Measurements from ENCODE around the gene BATF2. TPM values are rescaled to one million over a fixed set of nuclear protein-coding genes. Genes with fewer than 3 reads are reported as not detected.
"Not testable (repeated sequence)": the region's sequence is repeated elsewhere in the genome, so short reads cannot be mapped to it uniquely, and the experiment has no call there.

The BATF2 gene
- polyA plus RNA-seq, 3 donors = 2.7 to 3.1 (median 3.0) TPM

DNA sequence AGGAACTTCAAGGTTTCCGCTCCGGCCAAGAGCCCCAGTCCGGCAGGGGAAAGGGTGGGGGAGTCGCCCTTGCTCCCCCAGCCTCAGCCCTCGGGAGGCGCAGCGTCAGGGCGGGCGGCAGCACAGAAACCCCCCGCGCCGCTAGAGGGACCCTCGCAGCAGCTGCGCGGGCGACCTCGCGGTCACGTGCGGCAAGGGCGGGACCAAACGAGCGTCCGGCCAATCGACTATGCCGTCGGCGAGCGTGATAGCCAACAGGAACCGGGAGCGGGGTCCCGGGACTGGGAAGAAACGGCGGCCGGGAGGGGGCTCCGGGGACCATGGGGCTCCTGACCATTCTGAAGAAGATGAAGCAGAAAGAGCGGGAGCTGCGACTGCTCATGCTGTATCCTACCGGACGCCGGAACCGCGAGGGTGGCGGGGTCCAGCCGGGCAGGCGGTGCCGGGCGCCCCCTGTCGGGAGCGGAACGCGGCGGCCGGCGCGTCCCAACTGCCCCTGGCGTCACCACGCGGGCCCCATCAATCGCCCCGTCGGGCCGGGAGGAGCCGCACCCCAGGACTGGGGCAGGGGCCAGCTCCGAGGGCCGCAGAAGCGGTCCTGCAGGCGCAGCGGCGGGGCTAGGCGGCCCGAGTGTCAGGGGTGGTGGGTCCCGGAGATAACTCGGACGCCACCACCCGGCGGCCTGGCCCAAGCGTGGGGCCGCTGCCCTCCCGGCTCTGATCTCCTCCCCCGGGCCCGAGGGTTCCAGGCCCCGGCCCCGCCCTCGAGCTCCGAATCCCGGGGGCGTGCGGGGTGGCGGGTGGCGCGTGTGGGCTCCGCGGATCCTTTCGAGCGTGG, 17.3 kb upstream of the BATF2 start, which contains the start of gene ARL2:
Gene ARL2, plus strand, starts transcription at position 273 of the 838 bp plus-strand sequence. Its CDS starts 48 bp downstream, at position 321.
- peak; percentile 74 to 88 (median 85) for DNase-seq (ENCODE audit: low read depth in 3 of 3, low spot score in 2 of 3)

DNA sequence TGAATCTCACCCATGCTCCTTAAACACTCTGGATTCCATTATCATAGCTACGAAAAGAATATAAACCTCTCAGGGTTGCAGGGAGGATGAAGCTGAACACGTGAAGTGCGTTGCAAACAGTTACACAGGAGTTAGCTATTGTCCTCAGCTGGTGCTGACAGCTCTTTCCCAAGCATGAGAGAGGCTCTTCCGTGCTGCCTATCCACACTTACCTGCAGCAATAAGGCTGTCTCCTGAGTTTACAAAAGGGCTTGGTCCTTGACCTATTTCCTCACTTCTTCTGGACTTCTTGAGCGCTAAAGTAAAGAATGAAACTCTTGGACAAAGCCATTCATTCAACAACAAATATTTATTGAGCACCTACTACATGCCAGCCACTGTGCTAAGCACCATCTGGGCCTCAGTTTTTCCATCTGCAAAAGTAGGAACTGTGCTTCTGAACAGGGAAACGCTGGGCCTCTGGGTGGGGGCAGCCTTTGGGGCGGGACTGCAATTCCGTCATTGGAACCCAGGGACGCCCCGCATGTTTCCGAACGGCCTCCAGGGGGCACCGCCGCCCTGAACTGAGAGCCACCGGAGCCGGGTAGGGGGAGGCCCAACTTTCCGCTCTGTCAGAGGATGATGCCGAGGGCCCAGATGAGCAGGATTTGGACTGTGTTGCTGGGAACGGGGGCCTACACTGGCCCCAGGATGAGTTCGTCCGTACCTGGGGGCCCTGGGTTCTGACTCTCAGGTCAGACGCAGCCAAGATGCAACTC, 16.5 kb upstream of the BATF2 start:
- peak; percentile 70 to 82 (median 81) for DNase-seq (ENCODE audit: low read depth in 3 of 3, low spot score in 2 of 3)

DNA sequence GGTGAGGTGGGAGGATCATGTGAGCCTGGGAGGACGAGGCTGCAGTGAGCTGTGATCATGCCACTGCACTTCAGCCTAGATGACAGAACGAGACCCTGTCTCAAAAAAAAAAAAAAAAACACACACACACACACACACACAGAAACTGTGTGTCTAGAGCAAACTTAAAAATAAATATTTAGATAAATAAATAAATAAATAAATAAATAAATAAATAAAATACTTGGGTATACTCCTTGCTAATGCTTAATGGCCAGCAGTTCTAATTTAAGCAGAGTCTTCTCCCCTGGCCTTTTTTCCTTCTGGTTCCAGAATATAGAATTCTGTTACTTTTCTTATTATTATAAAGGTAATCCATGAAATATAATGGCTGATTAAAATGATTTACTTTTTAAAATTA, 12.1 kb upstream of the BATF2 start:
- DNase-seq (ENCODE audit: low read depth in 3 of 3, low spot score in 2 of 3) = no peak

DNA sequence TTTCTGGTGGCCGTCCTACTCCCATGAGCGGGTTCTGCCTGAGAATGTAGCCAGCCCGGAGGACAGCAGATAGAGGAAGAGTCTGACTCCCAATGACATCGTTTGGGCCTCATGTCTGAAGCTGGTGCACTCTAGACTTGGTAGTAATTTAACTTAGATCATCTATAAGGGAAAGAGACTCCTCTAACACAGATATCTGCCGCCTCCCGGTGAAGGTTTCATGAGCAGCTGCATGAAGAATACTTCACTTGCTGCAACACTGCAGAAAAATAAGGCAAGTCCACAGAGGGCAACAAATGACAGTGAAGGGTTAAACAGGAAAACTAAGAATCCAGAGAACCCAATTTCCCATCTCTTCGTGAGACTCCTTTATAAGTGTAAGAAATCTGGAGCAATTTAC, 11.2 kb upstream of the BATF2 start:
- DNase-seq (ENCODE audit: low read depth in 3 of 3, low spot score in 2 of 3) = no peak

DNA sequence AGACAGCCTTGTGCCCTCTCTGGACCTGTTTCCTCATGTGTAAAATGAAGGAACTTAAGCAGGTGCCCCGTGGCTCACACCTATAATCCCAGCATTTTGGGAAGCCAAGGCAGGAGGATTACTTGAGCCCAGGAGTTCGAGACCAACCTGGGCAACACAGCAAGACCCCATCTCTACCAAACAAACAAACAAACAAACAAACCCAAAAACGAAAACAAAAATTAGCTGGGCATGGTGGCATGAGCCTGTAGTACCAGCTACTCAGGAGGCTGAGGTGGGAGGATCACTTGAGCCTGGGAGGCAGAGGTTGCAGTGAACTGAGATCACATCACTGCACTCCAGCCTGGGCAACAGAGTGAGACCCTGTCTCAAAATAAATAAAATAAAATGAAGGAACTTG, 7.2 kb upstream of the BATF2 start:
- not testable (repeated sequence) for DNase-seq (ENCODE audit: low read depth in 3 of 3, low spot score in 2 of 3)

DNA sequence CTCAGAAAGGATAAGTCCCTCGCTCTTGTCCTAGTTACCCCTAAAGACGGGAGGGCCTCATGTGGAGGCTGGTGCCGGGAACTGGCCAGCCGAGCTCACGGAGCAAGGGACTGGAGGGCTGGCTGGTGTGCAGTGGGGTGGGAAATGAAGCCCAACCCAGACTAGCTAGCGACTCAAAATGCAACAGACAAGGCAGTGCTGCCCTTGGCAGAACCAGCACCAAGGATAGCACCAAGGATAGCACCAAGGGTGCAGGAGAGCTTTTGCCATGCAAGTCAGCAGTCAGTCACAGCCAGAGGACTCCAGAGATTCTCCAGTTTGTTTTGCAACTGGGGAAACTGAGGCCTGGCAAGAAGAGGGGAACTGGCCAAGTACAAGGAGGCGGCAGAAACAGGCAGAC, 6.5 kb upstream of the BATF2 start:
- DNase-seq (ENCODE audit: low read depth in 3 of 3, low spot score in 2 of 3) = no peak

DNA sequence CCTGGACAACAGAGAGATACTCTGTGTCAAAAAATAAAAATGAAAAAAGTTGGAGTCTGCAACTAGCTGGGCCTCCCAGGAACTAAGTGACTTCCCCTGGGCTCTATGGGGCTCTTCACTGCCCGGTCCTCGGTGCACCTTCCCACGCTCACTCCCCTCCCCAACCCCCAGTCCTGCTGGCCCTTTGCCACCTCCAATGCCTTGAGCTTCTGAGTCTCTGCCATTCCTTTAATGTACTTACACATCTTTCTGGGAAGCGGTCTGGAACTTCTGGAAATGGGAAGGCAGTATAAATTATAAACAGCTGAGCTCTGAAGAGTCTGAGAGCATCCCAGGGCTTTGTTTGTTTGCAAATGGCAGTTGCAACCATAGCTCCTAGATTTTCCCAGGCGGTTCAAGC, 5.9 kb upstream of the BATF2 start:
- no peak for DNase-seq (ENCODE audit: low read depth in 3 of 3, low spot score in 2 of 3)

DNA sequence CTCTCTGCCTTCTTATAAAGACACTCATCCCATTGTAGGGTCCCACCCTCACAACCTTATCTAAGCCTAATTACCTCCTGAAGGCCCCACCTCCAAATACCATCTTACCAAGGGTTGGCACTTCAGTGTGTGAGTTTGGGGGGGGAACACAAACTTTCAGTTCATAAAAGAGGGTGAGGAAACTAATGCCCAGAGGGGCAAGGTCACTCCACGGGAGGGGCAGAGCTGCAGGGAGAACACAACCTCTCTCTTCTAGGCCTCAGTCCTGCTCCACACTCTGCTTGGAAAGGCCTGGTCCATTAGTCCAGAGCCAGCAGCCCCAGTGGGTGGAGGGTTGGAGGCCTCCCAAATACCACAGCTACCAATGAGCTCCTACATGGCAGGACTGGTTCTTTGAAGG, 2.7 kb upstream of the BATF2 start:
- DNase-seq (ENCODE audit: low read depth in 3 of 3, low spot score in 2 of 3) = no peak

DNA sequence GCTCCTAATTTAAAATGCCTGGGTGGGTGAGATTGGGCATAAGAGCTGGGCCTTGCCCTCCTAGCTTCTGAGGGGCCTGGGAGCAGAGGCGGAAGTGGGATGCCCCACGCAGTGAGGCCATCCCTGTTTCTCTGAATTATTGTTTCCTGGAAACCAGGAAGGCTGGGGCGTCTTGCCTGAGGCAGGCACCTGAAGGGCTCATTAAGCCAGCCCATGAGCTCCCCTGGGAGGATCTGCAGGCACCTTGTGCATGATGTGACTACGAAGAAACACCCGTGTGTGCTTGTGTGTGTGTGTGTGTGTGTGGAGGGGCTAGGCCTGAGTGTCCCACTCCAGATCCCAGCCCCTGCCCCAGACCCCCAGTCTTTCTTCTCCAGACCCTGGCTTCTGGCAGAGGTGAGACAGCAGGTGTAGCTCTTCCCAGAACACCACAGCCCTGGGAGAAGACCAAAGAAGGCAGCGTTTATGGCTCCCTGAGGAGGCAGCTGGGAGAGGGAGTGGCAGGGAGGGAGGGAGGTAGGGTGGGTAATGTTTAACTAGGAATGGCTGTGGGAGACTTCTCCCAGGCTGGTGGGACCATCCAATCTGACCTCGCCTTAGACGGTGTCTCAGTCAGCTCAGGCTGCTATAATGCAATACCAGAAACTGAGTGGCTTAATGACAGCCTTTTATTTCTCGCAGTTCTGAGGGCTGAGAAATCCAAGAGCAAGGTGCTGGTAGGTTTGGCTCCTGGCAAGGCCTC, 2.1 kb upstream of the BATF2 start:
- DNase-seq (ENCODE audit: low read depth in 3 of 3, low spot score in 2 of 3) = no peak

DNA sequence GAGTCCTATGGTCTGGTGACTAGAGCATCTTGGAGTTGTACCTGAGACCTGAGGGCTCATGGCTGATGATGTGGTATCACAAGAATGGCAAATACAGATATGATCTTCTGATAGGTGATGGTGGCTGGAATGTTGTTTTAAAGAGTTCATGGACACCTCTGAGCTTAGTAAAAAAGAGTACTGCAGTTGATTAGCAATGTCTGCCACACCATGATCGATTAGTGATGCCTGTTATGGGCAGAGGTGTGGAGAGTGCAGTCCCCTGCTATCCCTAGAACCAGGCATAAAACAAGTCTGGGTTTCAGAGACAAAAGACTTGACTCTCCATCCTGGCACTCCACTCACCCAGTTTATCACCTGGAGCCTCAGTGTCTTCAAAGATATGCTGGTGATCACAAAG, 1.4 kb upstream of the BATF2 start:
- no peak for DNase-seq (ENCODE audit: low read depth in 3 of 3, low spot score in 2 of 3)

DNA sequence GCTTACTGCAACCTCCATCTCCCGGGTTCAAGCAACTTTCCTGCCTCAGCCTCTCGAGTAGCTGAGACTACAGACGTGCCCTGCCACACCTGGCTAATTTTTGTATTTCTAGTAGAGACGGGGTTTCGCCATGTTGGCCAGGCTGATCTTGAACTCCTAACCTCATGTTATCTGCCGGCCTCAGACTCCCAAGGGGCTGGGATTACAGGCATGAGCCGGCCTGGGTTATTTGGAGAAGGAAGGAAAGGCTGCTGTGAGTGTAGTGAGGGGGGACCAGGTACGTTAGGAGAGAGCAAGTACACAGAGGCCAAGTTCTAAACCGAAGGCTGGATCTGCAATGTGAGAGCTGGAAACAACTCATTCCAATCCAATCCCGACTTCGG, 453 bp downstream of the BATF2 start:
- no peak for DNase-seq (ENCODE audit: low read depth in 3 of 3, low spot score in 2 of 3)

DNA sequence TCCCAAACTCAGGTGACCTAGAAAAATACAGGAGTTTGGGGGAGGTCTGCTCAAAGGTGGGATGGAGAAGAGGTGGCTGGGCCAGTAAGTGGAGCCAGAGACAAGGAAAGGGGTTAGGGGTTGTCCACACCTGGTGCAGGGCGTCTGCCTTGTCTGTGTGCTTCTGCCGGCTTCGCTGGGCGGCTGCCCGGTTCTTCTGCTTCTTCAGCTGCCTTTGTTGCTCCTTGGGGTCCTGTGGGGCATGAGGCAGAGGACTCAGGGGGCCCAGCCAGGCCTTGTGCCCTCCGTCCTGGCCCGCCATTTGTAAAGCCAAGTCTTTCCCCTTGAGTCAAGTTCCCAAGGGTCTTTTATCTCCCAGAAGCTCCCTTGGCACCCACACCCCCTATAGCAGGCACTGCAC, 2.5 kb downstream of the BATF2 start:
- no peak for DNase-seq (ENCODE audit: low read depth in 3 of 3, low spot score in 2 of 3)

DNA sequence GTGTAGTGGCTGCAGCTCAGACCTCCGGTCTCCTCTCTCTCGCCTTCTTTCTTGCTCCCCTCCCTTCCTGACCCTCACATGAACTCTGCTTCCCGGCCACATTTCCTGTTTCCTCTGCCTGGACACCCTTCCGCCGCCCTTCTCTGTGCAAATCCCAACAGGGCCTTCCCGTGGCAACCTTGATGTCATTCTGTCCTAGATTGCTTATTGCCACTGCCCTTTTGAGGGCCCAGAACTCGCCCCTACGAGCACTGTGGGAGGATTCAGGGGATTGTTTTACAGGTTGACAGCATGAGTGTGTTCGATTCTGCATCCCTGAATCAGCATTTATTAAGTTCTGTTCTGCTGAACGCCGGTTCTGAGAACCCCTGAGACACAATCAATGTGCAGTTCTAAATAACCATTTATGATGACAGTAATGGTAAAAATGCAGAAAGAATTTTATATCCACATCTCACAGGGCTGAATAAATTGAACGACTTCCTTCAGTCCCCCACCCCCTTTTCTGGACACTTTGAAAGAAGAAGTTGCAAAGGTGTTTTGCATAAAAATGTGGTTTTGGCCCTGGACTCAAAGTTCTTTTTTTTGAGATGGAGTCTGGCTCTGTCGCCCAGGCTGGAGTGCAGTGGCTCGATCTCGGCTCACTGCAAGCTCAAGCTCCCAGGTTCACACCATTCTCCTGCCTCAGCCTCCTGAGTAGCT, 6.4 kb downstream of the BATF2 start:
- no peak for DNase-seq (ENCODE audit: low read depth in 3 of 3, low spot score in 2 of 3)

DNA sequence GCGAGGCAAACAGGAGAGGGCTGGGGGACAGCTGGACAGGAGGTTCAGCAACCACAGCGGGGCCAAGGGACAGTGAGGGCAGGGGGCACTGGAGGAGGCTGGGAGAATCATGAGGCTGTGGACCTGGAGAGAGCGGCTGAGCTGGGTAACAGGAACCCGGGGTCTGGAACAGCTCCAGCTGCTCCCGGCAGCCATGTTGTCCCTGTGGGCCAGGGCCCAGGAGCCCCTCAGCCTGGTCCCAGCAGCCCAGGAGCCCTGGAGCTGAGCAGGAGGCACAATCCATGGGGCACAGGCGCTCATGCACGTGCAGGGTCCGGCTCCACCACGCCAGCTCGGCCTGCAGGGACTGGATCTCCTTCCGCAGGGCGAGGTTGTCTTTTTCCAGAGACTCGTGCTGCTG, 7.4 kb downstream of the BATF2 start:
- DNase-seq (ENCODE audit: low read depth in 3 of 3, low spot score in 2 of 3) = no peak

DNA sequence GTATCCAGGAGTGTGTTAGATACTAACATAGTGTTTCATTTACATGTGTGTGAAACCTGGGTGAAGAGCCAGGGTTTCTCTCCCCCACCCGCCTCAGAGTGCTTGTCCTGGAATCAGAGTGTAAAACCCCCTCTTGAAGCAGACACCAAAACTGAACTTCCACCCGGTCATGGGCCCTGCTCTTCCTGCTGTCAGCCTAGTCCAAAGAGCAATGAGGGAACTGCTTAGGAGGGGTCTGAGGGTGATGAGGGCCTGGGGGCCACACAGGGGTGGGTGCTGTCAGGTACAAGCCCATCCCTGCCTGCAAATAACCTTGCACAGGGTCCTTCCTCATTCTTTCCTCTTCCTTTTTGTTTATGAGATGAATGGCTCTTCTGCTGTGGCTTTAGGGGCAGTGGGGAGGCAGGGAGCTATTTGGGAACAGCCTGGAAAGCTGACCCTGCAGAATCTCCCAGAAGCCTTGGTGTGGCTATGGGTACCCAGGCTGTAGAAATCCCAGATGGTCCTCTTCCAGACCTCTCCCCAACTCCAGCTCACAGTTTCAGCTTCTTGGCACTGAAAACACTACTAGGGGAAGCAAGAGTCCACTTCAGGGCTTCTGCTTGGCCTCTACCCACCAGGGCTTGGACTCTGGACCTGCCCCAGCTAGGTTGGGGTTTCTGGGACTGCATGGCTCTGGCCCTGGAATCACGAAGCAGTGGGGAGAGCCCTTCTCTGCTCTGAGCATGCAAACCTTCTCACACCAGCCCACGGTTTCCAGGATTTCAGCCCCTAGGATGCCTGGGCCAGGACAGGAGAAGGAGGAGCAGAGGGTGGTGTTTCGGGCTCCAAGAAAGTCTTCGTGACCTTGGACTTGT, 8.5 kb downstream of the BATF2 start:
- no peak for DNase-seq (ENCODE audit: low read depth in 3 of 3, low spot score in 2 of 3)

DNA sequence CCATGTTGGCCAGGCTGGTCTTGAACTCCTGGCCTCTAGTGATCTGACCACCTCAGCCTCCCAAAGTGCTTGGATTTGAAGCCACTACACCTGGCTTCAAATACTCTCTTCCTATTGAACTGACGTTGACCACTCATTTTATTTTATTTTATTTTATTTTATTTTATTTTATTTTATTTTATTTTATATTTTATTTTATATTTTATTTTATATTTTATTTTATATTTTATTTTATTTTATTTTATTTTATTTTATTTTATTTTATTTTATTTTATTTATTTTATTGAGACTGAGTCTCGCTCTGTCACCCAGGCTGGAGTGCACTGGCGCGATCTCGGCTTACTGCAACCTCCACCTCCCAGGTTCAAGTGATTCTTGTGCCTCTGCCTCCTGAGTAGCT, 13.4 kb downstream of the BATF2 start:
- not testable (repeated sequence) for DNase-seq (ENCODE audit: low read depth in 3 of 3, low spot score in 2 of 3)

DNA sequence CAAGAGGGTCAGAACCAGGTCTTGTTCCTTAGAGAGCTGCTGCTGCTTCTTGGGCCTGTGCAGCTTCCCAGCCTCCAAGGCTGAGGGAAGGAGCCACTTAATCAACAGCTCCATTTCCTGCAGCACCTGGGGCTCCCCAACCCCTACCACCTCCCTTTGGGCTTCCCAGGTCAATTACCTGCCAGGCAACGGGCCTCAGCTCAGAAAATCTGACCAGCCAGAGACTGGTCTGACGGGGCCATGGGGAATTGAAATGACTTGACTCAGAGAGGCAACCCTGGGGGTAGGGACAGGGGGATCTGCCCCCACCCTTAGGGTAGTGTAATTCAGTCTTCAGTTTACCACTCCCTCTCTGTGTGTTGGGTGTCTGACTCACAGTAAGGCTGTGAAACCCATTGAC, 20.1 kb downstream of the BATF2 start:
- no peak for DNase-seq (ENCODE audit: low read depth in 3 of 3, low spot score in 2 of 3)

DNA sequence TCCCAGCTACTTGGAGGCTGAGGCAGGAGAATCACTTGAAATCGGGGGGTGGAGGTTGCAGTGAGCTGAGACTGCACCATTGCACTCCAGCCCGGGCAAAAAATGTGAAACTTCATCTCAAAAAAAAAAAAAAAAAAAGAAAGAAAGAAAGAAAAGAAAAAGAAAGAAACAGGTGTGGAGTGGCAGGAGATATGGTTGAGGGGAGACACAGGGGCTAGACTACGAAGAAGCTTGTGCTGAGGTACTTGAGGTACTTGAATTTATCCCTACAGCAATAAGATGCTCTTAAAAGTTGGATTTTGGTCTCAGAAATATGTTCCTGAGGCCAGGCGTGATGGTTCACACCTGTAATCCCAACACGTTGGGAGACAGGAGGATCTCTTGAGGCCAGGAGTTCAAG, 22.6 kb downstream of the BATF2 start:
- no peak for DNase-seq (ENCODE audit: low read depth in 3 of 3, low spot score in 2 of 3)

DNA sequence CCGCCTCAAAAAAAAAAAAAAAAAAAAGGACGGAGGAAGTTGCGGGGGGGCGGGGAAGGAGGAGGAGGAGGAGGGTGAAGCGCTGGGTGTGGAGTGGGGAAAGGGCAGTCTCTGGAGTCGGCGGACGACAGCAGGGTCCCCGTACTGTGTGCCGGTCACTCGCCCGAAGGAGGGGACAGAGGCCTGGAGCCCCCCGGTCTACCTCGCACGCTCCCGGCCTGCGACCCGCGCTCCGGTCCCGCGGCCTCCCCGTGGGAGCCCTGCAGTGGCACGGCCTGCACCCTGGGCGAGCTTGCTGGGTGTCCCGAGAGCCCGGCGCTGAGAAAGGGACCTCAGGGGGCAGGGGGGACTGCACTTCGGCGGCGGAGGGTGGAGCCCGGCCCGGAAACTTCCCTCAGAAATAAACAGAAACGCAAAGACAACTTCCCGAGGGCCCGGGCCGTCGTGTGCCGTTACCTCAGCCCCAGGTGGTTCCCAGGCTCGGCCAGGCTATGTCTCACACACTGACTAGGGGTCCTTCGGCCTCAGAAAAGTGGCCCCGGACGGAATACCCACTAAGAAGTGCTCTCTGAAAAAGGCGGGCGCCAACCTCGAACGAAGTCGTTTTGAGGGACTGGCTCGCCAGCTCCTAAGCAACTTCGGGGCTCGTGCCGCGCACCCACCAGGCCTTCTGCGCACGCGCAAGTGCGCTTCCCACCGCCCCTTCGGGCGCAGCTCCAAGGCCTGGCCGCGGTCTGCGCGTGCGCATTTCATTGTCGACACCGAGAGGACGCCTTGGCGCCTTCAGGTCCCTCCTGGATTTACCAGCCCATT, 25.1 kb downstream of the BATF2 start, which contains the start of gene MAJIN:
Gene MAJIN, minus strand, starts transcription at position 688 of the 813 bp plus-strand sequence. CDS start 12,703 bp downstream, outside the sequence.
- DNase-seq (ENCODE audit: low read depth in 3 of 3, low spot score in 2 of 3) = peak; percentile 76 to 80 (median 78)

All from right renal cortex interstitium (tissue), 3 donors.